Fibroblast of mammary gland (primary cell): Measurements from ENCODE around the gene XPO5.

Experiments
- DNase-seq: peaks from one replicate; pipeline ENCODE4 v3.0.0-alpha.2; 2010; ENCODE audit warnings: low read depth
- H3K4me3 ChIP-seq: 2 replicates; pipeline ENCODE4 v1.5.1; 2011; ENCODE audit warnings: low read depth, mild to moderate bottlenecking, low read length, moderate library complexity; ENCODE audit not compliant: control insufficient read depth
- CTCF ChIP-seq: conservative IDR thresholded peaks from 2 replicates; pipeline ENCODE4 v1.5.1; 2011; ENCODE audit warnings: low read depth, low read length, inconsistent platforms; ENCODE audit not compliant: control insufficient read depth, insufficient read depth

Gene XPO5

GRCh38 chr6:43510827-43511163 is 65.0 kb downstream of the XPO5 start:
- H3K4me3 ChIP-seq: peak overlapping the region; percentile 52
- no peak for DNase-seq
- TF ChIP-seq CTCF: no peak

GRCh38 chr6:43509984-43510826 is 65.6 kb downstream of the XPO5 start, which contains the start of gene LRRC73:
TSS of gene LRRC73 (minus strand) at chr6:43510346. CDS start at chr6:43509785, 561 bp downstream.
- peak; percentile 78 for DNase-seq
- TF ChIP-seq CTCF: no peak
- peak within 1 kb of the TSS; percentile 52 for H3K4me3 ChIP-seq

- no peak for TF ChIP-seq CTCF
- DNase-seq: no peak
- H3K4me3 ChIP-seq: peak overlapping the region; percentile 25
These were observed 66.5 kb downstream of the XPO5 start for GRCh38 chr6:43509142-43509983.

- no peak overlapping the region for H3K4me3 ChIP-seq
- no peak for TF ChIP-seq CTCF
- DNase-seq: no peak
These were observed 67.2 kb downstream of the XPO5 start for GRCh38 chr6:43508481-43509141.

GRCh38 chr6:43506667-43507471 is 69.0 kb downstream of the XPO5 start:
- peak; percentile 98 for TF ChIP-seq CTCF
- H3K4me3 ChIP-seq: no peak overlapping the region
- peak; percentile 84 for DNase-seq

- no peak for TF ChIP-seq CTCF
- DNase-seq: no peak
- no peak overlapping the region for H3K4me3 ChIP-seq
These were observed 69.7 kb downstream of the XPO5 start for GRCh38 chr6:43506171-43506570.
